Astrocyte of the cerebellum (primary cell): ENCODE data around the gene DIS3L2.

ENCODE experiments used
- DNase-seq: peaks from one replicate; pipeline ENCODE4 v3.0.0-alpha.2; 2011; ENCODE audit warnings: low read depth
- H3K4me3 ChIP-seq: 2 replicates; pipeline ENCODE4 v1.5.1; 2011; ENCODE audit warnings: mild to moderate bottlenecking, low read depth, low read length, moderate library complexity
- in situ Hi-C: cut with HindIII; loops from 2 replicates; pipeline ENCODE4 v1.10.0; 2017; ENCODE audit warnings: low sequenced_read_pairs
- TF ChIP-seq, protein P1 (sequence below): IDR thresholded peaks from 2 replicates; pipeline ENCODE4 v1.5.1; 2012; ENCODE audit warnings: low read length, low read depth, moderate library complexity, mild to moderate bottlenecking; ENCODE audit errors: missing control alignments

Gene DIS3L2

DNA sequence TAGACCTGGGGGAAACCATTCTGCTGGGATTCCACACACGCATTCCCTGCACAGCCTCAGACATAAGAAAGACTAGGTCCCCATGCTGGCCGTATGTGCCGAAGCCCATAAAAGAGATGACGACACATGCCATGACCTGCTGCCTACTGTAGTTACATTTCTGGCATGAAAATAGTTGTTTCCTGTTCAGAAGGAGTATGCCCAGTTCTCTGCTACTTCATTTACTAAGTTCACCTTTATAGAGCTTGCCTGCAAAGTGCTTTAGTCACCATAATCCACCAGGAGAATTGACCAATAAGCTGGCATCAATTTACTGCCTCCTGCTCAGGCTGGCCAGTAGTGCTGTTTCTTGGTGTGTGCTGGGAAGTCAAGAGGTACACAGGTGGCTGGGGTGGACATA lies 266.8 kb downstream of the DIS3L2 start:
- TF ChIP-seq, protein P1, sequence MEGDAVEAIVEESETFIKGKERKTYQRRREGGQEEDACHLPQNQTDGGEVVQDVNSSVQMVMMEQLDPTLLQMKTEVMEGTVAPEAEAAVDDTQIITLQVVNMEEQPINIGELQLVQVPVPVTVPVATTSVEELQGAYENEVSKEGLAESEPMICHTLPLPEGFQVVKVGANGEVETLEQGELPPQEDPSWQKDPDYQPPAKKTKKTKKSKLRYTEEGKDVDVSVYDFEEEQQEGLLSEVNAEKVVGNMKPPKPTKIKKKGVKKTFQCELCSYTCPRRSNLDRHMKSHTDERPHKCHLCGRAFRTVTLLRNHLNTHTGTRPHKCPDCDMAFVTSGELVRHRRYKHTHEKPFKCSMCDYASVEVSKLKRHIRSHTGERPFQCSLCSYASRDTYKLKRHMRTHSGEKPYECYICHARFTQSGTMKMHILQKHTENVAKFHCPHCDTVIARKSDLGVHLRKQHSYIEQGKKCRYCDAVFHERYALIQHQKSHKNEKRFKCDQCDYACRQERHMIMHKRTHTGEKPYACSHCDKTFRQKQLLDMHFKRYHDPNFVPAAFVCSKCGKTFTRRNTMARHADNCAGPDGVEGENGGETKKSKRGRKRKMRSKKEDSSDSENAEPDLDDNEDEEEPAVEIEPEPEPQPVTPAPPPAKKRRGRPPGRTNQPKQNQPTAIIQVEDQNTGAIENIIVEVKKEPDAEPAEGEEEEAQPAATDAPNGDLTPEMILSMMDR, result no peak
- in situ Hi-C loops, result no loop called here
- DNase-seq, result no peak
- no peak overlapping the region for H3K4me3 ChIP-seq

DNA sequence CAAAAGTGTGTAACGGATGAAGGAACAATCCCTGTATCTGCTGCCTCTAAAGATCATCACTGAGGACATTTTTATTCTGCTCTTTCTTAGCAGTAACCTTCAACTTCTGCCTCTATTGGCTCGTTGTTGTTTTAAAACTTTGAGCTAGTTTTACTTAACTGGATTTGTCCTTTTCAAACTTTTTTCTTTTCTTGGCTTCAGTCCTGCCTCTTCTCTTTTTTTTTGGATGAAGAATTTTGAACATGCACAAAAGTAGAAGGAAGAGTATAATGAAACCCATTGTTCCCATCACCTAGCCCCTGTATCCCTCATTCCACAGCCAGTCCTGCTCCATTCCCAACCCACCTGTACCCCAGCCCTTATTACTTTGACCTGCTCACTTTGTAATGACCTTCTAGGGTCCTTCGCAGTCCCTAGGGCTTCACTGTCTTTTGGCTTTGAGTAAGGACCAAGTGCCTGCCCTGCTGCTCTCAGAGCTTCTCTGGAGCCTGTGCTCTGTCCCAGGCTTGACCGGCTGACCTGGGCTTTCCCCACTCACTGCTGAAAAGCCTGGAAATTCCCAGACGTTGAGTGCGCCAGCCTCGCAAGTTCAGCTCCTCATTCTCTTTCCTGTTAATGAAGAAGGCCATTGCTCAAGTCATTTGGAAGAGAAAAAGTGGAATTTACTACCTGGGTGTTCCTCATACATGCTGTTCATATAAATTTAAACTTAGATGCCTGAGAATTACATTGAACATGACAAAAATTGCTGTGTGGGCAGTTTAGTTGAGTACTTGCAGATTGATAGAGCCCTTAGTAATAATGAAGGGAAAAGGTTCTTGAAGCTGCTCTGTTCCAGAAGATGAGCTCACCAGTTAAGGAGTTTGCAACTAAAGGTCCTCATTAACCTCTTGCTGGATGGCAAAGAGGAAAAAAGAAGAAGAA lies 267.7 kb downstream of the DIS3L2 start:
- TF ChIP-seq, protein P1, result no peak
- DNase-seq, result no peak
- no peak overlapping the region for H3K4me3 ChIP-seq
- in situ Hi-C loops, result no loop called here

DNA sequence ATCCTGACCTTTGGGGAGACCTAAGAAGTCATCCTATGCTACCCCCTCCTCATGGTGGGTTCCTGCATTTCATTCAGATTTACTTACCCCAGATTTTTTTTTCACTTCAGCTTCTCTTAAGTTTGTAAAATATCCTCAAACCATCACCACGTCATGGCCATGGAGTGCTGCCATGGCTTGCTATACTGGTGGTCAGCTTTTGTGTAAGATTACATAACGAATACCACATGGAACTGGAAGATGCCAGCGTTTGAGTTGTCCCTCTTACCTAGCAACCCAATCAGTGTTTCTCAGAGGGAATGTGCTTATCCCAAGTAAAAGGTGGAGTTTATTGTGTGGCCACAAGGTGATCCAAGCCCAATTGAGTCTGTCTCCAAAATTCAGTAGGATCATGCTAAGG lies 268.4 kb downstream of the DIS3L2 start:
- peak; percentile 18 for DNase-seq
- TF ChIP-seq, protein P1, result no peak
- in situ Hi-C loops, result no loop called here

DNA sequence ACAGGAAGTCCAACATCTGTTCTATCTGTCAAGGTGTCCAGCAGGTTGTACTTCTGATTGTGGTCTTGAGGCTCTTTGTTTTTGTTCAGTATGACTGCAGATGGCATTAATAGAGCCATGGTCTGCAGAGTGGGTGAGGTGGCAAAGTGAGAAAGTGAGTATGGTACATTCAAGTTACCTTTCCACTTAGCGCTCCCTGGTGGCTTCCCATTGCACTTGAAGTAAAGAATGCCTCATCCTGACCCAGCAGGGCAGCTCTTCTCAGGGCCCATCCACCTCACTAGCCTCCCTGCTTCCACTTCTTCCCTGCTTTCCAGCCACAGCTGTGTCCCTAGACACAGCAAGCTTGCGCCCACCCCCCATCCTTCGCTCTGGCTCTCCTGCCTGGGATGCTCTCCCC lies 269.0 kb downstream of the DIS3L2 start:
- no peak for DNase-seq
- in situ Hi-C loops, result no loop called here
- TF ChIP-seq, protein P1, result peak; percentile 24
- H3K4me3 ChIP-seq, result no peak overlapping the region

More for the DNA sequence above, 268.4 kb downstream of the DIS3L2 start:
- H3K4me3 ChIP-seq, result no peak overlapping the region

DNA sequence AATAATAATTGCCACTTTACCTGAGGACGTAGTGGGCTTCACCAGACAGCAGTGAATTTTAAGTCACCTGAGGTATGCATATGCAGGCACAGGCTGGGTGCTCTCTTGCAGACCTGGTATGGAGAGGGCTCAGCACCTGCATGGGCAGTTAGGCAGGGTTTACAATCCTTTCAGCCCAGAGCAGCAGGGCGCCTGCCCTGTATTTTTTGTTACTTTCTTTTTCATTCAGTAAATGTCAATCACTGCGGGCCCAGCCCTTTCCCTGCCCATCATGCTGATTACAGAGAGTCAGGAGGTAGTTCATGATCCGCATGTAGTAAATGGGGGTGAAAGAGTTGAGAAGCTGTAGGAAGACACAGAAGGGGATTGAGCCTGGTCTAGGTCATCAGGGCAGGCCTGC lies 270.0 kb downstream of the DIS3L2 start:
- TF ChIP-seq, protein P1, result no peak
- in situ Hi-C loops, result no loop called here
- H3K4me3 ChIP-seq, result no peak overlapping the region
- DNase-seq, result no peak

DNA sequence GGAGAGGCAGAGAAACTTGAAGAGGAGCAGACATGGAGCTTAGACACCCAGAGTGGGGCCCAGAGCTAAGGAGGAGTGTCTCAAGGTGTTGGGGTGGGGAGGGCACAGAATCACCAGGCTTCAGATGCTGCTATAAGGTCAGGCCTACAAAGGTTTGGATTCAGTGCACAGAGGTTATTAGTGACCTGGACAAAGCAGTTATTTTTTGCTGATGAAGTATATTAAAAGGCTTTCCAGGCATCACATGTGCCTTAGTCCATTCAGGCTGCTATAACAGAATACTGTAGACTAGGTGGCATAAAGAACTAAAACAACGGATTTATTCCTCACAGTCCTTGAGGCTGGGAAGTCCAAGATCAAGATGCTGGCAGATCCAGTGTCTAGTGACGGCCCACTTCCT lies 271.4 kb downstream of the DIS3L2 start:
- in situ Hi-C loops, result no loop called here
- H3K4me3 ChIP-seq, result no peak overlapping the region
- TF ChIP-seq, protein P1, result no peak
- DNase-seq, result no peak
